Neural crest cell (in vitro differentiated cells): ENCODE data around the gene GNPTAB. TPM values are rescaled to one million over a fixed set of nuclear protein-coding genes. Genes with fewer than 3 reads are reported as not detected.

ENCODE experiments used
- DNase-seq: peaks from one replicate; pipeline ENCODE4 v3.0.0; 2021; ENCODE audit warnings: low read depth, mixed read lengths, low spot score
- H3K27ac Mint-ChIP-seq: one replicate; pipeline ENCODE4 v1.8.0; 2021; ENCODE audit warnings: mild to moderate bottlenecking, mixed read lengths; ENCODE audit not compliant: unreplicated experiment
- H3K27me3 Mint-ChIP-seq: 2 replicates; pipeline ENCODE4 v1.8.0; 2021; ENCODE audit warnings: low read depth, mild to moderate bottlenecking, mixed read lengths
- H3K36me3 Mint-ChIP-seq: 2 replicates; pipeline ENCODE4 v1.8.0; 2021; ENCODE audit warnings: low read depth, mild to moderate bottlenecking, mixed read lengths
- H3K4me1 Mint-ChIP-seq: 2 replicates; pipeline ENCODE4 v1.8.0; 2021; ENCODE audit warnings: mixed read lengths
- H3K4me3 Mint-ChIP-seq: one replicate; pipeline ENCODE4 v1.8.0; 2021; ENCODE audit warnings: mild to moderate bottlenecking, mixed read lengths
- H3K9me3 Mint-ChIP-seq: 2 replicates; pipeline ENCODE4 v1.8.0; 2021; ENCODE audit warnings: mixed read lengths
- CTCF ChIP-seq: fragments of 200-600 bp; sonication (generic); conservative IDR thresholded peaks from 2 replicates; pipeline ENCODE4 v1.5.0; 2021; ENCODE audit warnings: antibody characterized with exemption, mild to moderate bottlenecking
- total RNA-seq: library from RNA; stranded (reverse); gene quantifications from 2 replicates; pipeline ENCODE4 v1.2.1, GENCODE V29; 2021

Gene GNPTAB
- total RNA-seq, 1 donor from 2014 or later = 11.0 TPM

- Mint-ChIP-seq H3K4me3 (no peak overlapping the region), H3K4me1 (no peaks in the 10 kb centered on the region), H3K36me3 (no peaks in the 10 kb centered on the region), H3K27ac (no peak overlapping the region), H3K9me3 (no peaks in the 10 kb centered on the region), H3K27me3 (no peaks in the 10 kb centered on the region)
- DNase-seq = no peak
- no peak for TF ChIP-seq CTCF
Observed at GRCh38 chr12:101795013-101795412, 35.7 kb downstream of the GNPTAB start.

GRCh38 chr12:101794574-101794973 lies 36.2 kb downstream of the GNPTAB start:
- H3K27ac Mint-ChIP-seq = no peak overlapping the region
- TF ChIP-seq CTCF = no peak
- no peaks in the 10 kb centered on the region for H3K9me3 Mint-ChIP-seq
- no peak for DNase-seq
- H3K4me1 Mint-ChIP-seq = no peaks in the 10 kb centered on the region
- peaks cover 2% of the 10 kb centered on the region for H3K36me3 Mint-ChIP-seq
- no peaks in the 10 kb centered on the region for H3K27me3 Mint-ChIP-seq
- no peak overlapping the region for H3K4me3 Mint-ChIP-seq

GRCh38 chr12:101793401-101793800 lies 37.4 kb downstream of the GNPTAB start:
- no peak overlapping the region for H3K27ac Mint-ChIP-seq

GRCh38 chr12:101792046-101792931 lies 38.5 kb downstream of the GNPTAB start:
- H3K27me3 Mint-ChIP-seq = no peaks in the 10 kb centered on the region
- TF ChIP-seq CTCF = no peak
- no peak overlapping the region for H3K4me3 Mint-ChIP-seq
- no peaks in the 10 kb centered on the region for H3K9me3 Mint-ChIP-seq
- peaks cover 2% of the 10 kb centered on the region for H3K36me3 Mint-ChIP-seq
- no peak for DNase-seq
- no peak overlapping the region for H3K27ac Mint-ChIP-seq
- no peaks in the 10 kb centered on the region for H3K4me1 Mint-ChIP-seq

More at GRCh38 chr12:101793401-101793800, 37.4 kb downstream of the GNPTAB start:
- Mint-ChIP-seq H3K4me3 (no peak overlapping the region), H3K4me1 (no peaks in the 10 kb centered on the region), H3K27me3 (no peaks in the 10 kb centered on the region), H3K36me3 (peaks cover 2% of the 10 kb centered on the region), H3K9me3 (no peaks in the 10 kb centered on the region)
- no peak for TF ChIP-seq CTCF
- no peak for DNase-seq

- no peak for DNase-seq
- Mint-ChIP-seq H3K4me3 (no peak overlapping the region), H3K9me3 (no peaks in the 10 kb centered on the region), H3K27me3 (no peaks in the 10 kb centered on the region), H3K27ac (no peak overlapping the region), H3K36me3 (peaks cover 2% of the 10 kb centered on the region), H3K4me1 (no peaks in the 10 kb centered on the region)
- no peak for TF ChIP-seq CTCF
Observed at GRCh38 chr12:101789171-101789570, 41.6 kb downstream of the GNPTAB start.
